BJ (cell line): ENCODE data around the gene NKAIN2. TPM values are rescaled to one million over a fixed set of nuclear protein-coding genes. Genes with fewer than 3 reads are reported as not detected.

Experiments used
- CTCF ChIA-PET: fragments of 350-600 bp; formaldehyde crosslinking; extraction: SDS; loops from one replicate; lab custom pipeline; 2021; ENCODE audit warnings: antibody characterized with exemption, inconsistent platforms; lab: Yijun Ruan, JAX
- POLR2A ChIA-PET: fragments of 300-600 bp; sonication (Branson Sonifier 250); formaldehyde crosslinking; extraction: SDS; loops from one replicate; lab custom pipeline; 2021; ENCODE audit warnings: antibody characterized with exemption; lab: Charles Lee
- DNase-seq: peaks from one replicate; pipeline ENCODE4 v3.0.0-alpha.2; 2011; ENCODE audit warnings: low read depth
- H3K27me3 ChIP-seq: 2 replicates; pipeline ENCODE4 v1.6.0; 2011; ENCODE audit warnings: low read length; ENCODE audit not compliant: control insufficient read depth, insufficient read depth
- H3K36me3 ChIP-seq: 2 replicates; pipeline ENCODE4 v1.5.1; 2011; ENCODE audit warnings: low read length; ENCODE audit not compliant: control insufficient read depth, insufficient read depth
- H3K4me3 ChIP-seq: 2 replicates; pipeline ENCODE4 v1.5.1; 2011; ENCODE audit warnings: low read depth, mild to moderate bottlenecking, control low read depth, low read length
- CTCF ChIP-seq: IDR thresholded peaks from 2 replicates; pipeline ENCODE4 v1.5.1; 2011; ENCODE audit warnings: low read depth, mild to moderate bottlenecking, control low read depth, inconsistent platforms, low read length, moderate library complexity; ENCODE audit not compliant: insufficient read depth
- polyA plus RNA-seq: library from polyadenylated mRNA; depleted of rRNA; stranded (reverse); fragments of >200 nt; gene quantifications from 2 replicates; pipeline ENCODE4 v1.2.3, GENCODE V29; 2011

Gene NKAIN2
- polyA plus RNA-seq, 1 experiment, result not detected

DNA sequence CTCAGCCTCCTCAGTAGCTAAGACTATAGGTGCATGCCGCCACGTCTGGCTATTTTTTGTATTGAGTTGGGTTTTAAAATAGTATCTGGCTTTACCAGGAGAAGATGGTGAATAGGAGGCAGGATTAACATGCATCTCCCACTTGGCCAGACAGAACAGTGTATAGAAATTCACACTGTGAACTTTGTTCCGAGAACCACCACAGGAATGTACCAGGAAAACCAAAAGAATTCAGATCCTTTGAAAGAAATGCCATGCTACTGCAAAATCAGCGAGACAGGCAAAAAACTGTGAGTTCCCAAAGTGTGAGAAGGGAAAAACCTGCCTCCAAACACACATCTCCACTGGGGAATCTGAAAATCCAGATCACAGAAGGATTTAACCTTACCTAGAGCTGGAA lies 327.6 kb downstream of the NKAIN2 start:
- TF ChIP-seq CTCF, result no peak
- Histone ChIP-seq H3K27me3 (no peaks in the 10 kb centered on the region), H3K4me3 (no peak overlapping the region), H3K36me3 (no peaks in the 10 kb centered on the region)
- CTCF ChIA-PET, result no interaction called here
- POLR2A ChIA-PET, result no interaction called here
- no peak for DNase-seq

- Histone ChIP-seq H3K4me3 (no peak overlapping the region), H3K36me3 (no peaks in the 10 kb centered on the region), H3K27me3 (no peaks in the 10 kb centered on the region)
- ChIA-PET CTCF (no interaction called here), POLR2A (no interaction called here)
- DNase-seq, result no peak
- TF ChIP-seq CTCF, result no peak
Measured at GRCh38 chr6:124131779-124132178, 328.1 kb downstream of the NKAIN2 start.

DNA sequence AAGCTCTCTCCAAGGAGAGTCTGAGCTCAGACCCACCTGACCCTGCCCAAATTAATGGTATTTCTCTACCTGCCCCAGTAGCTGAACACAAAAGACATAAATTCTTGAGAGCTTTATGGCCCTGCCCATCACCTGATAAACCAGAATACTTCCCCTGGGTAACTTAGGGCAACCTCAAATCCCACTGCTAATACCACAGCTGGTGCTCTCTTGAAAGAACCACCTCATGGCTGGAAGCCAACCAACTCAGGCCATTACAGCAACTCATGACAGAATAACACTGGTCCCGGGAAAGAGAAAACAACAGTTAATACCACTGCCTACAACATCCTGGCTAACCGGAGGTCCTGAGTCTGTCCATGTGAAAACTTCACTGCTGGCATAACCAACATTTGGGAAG lies 328.6 kb downstream of the NKAIN2 start:
- no peak for DNase-seq
- POLR2A ChIA-PET, result no interaction called here
- H3K27me3 ChIP-seq, result no peaks in the 10 kb centered on the region
- no peak overlapping the region for H3K4me3 ChIP-seq
- no peaks in the 10 kb centered on the region for H3K36me3 ChIP-seq
- CTCF ChIA-PET, result interaction anchor here (0.5 kb wide), 1 partner anchor 83 kb away, joined by 3 read pairs; no protein-coding TSS in a partner anchor
- no peak for TF ChIP-seq CTCF

GRCh38 chr6:124142852-124143251 lies 339.2 kb downstream of the NKAIN2 start:
- Histone ChIP-seq H3K27me3 (no peaks in the 10 kb centered on the region), H3K36me3 (no peaks in the 10 kb centered on the region), H3K4me3 (no peak overlapping the region)
- ChIA-PET POLR2A (no interaction called here), CTCF (no interaction called here)
- TF ChIP-seq CTCF, result no peak
- no peak for DNase-seq

DNA sequence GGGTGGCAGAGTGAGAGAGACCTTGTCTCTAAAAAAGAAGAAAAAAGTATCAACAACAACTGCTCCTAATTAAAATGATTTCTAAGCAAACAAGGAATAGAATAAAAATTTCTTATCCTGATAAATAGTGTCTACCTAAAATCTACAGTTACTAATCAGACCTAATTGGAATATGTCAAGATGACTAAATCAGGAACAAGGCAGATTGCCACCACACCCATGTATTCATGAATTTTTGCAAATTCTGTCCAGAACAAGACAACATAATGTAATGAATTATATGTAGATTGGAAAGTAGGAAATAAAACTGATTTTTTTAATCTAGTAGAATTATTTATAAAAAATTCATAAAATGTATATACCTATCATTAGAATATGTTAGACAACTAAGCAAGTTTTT lies 339.8 kb downstream of the NKAIN2 start:
- no peaks in the 10 kb centered on the region for H3K27me3 ChIP-seq
- TF ChIP-seq CTCF, result no peak
- H3K36me3 ChIP-seq, result no peaks in the 10 kb centered on the region
- no peak overlapping the region for H3K4me3 ChIP-seq
- POLR2A ChIA-PET, result no interaction called here
- no peak for DNase-seq
- CTCF ChIA-PET, result no interaction called here
